Activated CD4-positive, alpha-beta memory T cell treated with anti-CD3 and anti-CD28 coated beads for 36 hours (primary cell): Measurements from ENCODE around the gene LRRC75B. TPM values are rescaled to one million over a fixed set of nuclear protein-coding genes. Genes with fewer than 3 reads are reported as not detected.
"Not testable (repeated sequence)": the region's sequence is repeated elsewhere in the genome, so short reads cannot be mapped to it uniquely, and the experiment has no call there.

Experiments used
- CTCF ChIA-PET: fragments of 350-600 bp; sonication (Branson Sonifier 250); formaldehyde crosslinking; loops from one replicate; lab custom pipeline; 2021; ENCODE audit warnings: antibody characterized with exemption, inconsistent platforms; lab: Charles Lee
- POLR2A ChIA-PET: fragments of 350-600 bp; sonication (Branson Sonifier 250); formaldehyde crosslinking; loops from one replicate; lab custom pipeline; 2021; ENCODE audit warnings: antibody characterized with exemption; lab: Charles Lee
- DNase-seq: peaks from one replicate; pipeline ENCODE4 v3.0.0-alpha.2; 2020
- H3K27ac Mint-ChIP-seq: one replicate; pipeline ENCODE4 v1.8.0; 2021; ENCODE audit warnings: mixed read lengths
- H3K27me3 Mint-ChIP-seq: one replicate; pipeline ENCODE4 v1.8.0; 2021; ENCODE audit warnings: mixed read lengths
- H3K36me3 Mint-ChIP-seq: one replicate; pipeline ENCODE4 v1.8.0; 2021; ENCODE audit warnings: mixed read lengths
- H3K4me1 Mint-ChIP-seq: one replicate; pipeline ENCODE4 v1.8.0; 2021; ENCODE audit warnings: low read depth, mixed read lengths
- H3K4me3 Mint-ChIP-seq: one replicate; pipeline ENCODE4 v1.8.0; 2021; ENCODE audit warnings: mild to moderate bottlenecking, mixed read lengths
- H3K9me3 Mint-ChIP-seq: one replicate; pipeline ENCODE4 v1.8.0; 2021; ENCODE audit warnings: mixed read lengths
- intact Hi-C: fragments of 100-400 bp; cut with micrococcal nuclease; formaldehyde crosslinking; loops from one replicate; pipeline ENCODE4 v1.15.1; 2023
- total RNA-seq, 2 experiments: library from RNA; stranded (reverse); gene quantifications; one replicate each; pipeline ENCODE4 v1.2.3, GENCODE V29; 2021

Gene LRRC75B
- total RNA-seq, 2 experiments from 2014 or later: 1.1 to 1.2 TPM

DNA sequence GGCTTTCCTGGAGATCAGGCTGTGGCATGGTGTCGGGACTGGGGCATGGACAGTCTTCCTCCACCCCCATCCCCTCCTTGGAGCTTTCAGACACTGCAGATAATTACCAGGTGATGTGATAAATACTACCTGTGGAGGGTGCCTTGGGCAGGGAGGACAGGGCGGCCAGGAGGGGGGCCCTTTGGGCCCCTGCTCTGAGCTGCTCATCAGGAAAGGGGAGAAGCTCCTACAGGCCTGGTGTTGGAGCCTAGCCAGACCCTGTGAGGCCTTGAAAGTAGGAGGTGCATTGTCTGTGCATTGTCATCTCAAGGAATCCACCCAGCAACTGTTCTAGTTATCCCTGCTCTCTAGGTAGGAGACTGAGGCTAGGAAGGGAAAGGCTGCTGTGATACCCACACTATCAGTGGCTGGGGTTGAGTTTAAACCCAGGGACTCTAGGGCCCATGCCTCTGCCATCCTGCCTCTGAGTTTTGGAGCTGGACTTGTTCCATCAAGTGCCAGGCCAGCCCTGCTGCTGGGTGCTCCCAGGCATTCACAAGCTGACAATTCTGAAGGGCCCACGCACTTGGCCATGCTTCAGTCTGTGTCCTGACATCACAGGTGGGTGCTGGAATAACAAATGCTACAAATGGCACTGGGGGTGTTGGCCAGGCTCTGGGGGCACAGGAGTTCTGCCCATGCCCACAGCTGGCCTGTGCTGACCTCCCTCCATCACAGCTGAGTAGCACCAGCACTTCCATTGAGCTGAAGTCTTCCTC is 7.3 kb upstream of the LRRC75B start:
- POLR2A ChIA-PET, H3K36me3 Mint-ChIP-seq, H3K4me3 Mint-ChIP-seq, H3K9me3 Mint-ChIP-seq, DNase-seq, CTCF ChIA-PET, H3K27ac Mint-ChIP-seq, H3K27me3 Mint-ChIP-seq: not testable (repeated sequence)
- intact Hi-C loops: loop anchor here (5.0 kb wide), 1 partner anchor 43 kb away; the partner anchor contains the start of genes GUCD1 and SNRPD3
- peaks cover 21% of the 10 kb centered on the region for H3K4me1 Mint-ChIP-seq

GRCh38 chr22:24599514-24599913 is 6.6 kb upstream of the LRRC75B start:
- peaks cover 21% of the 10 kb centered on the region for H3K4me1 Mint-ChIP-seq
- ChIA-PET POLR2A (no interaction called here), CTCF (no interaction called here)
- no peaks in the 10 kb centered on the region for H3K27me3 Mint-ChIP-seq
- intact Hi-C loops: loop anchor here (5.0 kb wide), 1 partner anchor 42 kb away; the partner anchor contains the start of genes GUCD1 and SNRPD3
- H3K4me3 Mint-ChIP-seq: no peak overlapping the region
- H3K36me3 Mint-ChIP-seq: no peaks in the 10 kb centered on the region
- H3K9me3 Mint-ChIP-seq: no peaks in the 10 kb centered on the region
- no peak for DNase-seq
- no peak overlapping the region for H3K27ac Mint-ChIP-seq

DNA sequence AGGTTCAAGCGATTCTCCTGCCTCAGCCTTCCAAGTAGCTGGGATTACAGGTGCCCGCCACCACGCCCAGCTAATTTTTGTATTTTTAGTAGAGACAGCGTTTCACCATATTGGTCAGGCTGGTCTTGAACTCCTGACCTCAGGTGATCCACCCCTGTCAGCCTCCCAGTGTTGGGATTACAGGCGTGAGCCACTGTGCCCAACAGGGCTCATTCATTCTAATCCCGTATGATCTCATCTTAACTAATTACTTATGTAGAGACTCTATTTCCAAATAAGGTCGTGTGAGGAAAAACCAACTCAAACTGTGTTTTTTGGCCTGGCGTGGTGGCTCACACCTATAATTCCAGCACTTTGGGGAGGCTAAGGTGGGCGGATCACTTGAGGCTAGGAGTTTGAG is 4.2 kb upstream of the LRRC75B start:
- DNase-seq, H3K9me3 Mint-ChIP-seq, H3K36me3 Mint-ChIP-seq, H3K27ac Mint-ChIP-seq, H3K27me3 Mint-ChIP-seq, POLR2A ChIA-PET, H3K4me1 Mint-ChIP-seq, CTCF ChIA-PET, H3K4me3 Mint-ChIP-seq: not testable (repeated sequence)
- intact Hi-C loops: loop anchor here (5.0 kb wide), 1 partner anchor 40 kb away; the partner anchor contains the start of genes GUCD1 and SNRPD3

DNA sequence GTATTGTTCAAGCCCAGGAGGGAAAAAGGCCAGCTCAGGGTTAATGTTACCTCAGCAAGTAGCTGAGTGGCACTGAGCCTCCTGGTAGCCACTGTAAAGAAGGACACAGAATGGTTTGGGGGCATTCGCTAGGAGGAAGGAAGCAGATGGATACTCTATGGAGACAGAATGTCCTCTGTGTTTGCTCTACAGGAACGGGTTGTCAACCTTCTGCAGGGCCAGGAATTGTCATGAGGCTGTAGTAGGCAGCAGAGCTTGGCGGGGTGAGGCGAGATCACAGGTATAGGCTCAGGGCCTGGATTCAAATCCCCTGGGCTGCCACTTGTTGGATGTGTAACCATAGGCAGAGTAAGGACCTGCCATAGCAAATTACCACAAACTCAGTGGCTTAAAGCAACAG is 3.0 kb upstream of the LRRC75B start:
- no peaks in the 10 kb centered on the region for H3K9me3 Mint-ChIP-seq
- no peak for DNase-seq
- peaks cover 6% of the 10 kb centered on the region for H3K27me3 Mint-ChIP-seq
- no peak overlapping the region for H3K4me3 Mint-ChIP-seq
- intact Hi-C loops: loop anchor here (5.0 kb wide), 1 partner anchor 39 kb away; the partner anchor contains the start of genes GUCD1 and SNRPD3
- H3K4me1 Mint-ChIP-seq: peaks cover 2% of the 10 kb centered on the region
- CTCF ChIA-PET: no interaction called here
- no peak overlapping the region for H3K27ac Mint-ChIP-seq
- no peaks in the 10 kb centered on the region for H3K36me3 Mint-ChIP-seq
- POLR2A ChIA-PET: interaction anchor here (0.6 kb wide), 1 partner anchor 21 kb away, joined by 3 read pairs; no protein-coding TSS in a partner anchor

- ChIA-PET CTCF (no interaction called here), POLR2A (interaction anchor here (0.6 kb wide), 1 partner anchor 21 kb away, joined by 3 read pairs; no protein-coding TSS in a partner anchor)
- H3K4me3 Mint-ChIP-seq: no peak overlapping the region
- H3K27me3 Mint-ChIP-seq: peaks cover 6% of the 10 kb centered on the region
- no peak for DNase-seq
- no peaks in the 10 kb centered on the region for H3K36me3 Mint-ChIP-seq
- H3K9me3 Mint-ChIP-seq: no peaks in the 10 kb centered on the region
- no peak overlapping the region for H3K27ac Mint-ChIP-seq
- intact Hi-C loops: loop anchor here (5.0 kb wide), 1 partner anchor 38 kb away; the partner anchor contains the start of genes GUCD1 and SNRPD3
- peaks cover 2% of the 10 kb centered on the region for H3K4me1 Mint-ChIP-seq
Measured at GRCh38 chr22:24595228-24595627, 2.4 kb upstream of the LRRC75B start.

DNA sequence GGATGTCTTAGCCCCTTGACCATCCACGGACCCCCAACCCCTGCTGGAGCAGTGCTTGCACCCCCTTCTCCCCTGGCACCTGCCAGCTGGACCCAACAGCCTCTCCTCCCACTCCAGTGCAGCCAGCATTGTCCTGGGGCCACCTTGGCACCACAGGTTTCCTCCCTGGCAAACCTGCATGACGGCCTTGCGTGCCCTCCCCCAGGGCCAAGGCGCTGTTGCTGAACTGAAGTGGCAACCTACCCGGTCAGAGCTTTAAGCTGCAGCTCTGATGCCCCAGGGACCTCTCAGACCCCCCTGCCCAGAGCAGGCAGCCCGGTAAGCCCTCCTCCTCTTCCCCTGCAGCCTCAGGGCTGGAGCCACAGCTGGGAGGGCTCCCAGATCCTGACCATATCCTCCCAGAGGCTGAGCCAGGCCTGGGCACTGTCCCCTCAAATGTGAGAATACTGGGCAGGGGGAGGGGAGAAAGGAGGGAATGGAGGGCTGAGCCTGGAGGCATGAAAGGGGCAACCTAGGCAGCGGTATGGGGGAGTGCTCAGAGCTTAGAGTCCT is 1.8 kb upstream of the LRRC75B start:
- Mint-ChIP-seq H3K9me3 (no peaks in the 10 kb centered on the region), H3K27me3 (peaks cover 6% of the 10 kb centered on the region), H3K36me3 (no peaks in the 10 kb centered on the region), H3K27ac (no peak overlapping the region), H3K4me1 (peaks cover 2% of the 10 kb centered on the region), H3K4me3 (no peak overlapping the region)
- intact Hi-C loops: loop anchor here (5.0 kb wide), 1 partner anchor 37 kb away; the partner anchor contains the start of genes GUCD1 and SNRPD3
- no peak for DNase-seq
- ChIA-PET CTCF (no interaction called here), POLR2A (no interaction called here)

DNA sequence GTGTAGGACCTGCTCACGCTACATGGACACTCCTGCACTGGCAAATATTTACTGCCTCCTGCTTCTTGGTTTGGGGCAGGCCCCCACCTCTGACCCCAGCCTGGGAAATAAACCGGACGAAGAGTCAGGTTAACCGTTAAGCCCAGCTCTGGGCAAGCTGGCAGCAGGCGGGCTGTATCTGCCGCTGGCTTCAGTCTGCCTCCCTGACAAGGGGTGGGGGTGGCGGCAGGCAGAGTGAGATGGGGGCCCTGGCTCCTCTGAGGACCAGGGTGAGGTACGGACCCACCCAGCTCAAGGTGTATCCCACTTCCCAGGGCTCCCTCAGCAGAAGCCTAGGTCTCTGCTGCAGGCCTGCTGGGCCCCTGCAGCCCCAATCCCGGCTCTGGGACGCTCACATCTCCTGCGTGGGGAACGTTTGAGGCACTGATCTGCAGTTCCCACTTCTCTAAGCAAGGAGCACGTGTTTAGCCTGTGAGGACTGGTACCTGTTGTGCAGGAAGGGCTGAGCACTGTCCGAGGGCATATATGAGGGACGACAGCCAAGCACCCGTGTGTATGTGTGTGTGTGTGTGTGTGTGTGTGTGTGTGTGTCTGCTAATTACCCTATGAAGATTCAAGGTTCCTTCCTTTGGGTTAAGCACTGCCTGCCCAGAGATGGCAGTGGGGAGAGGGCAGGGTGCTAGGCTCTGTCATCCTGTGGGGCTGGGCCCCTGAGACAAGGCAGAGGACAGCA is 1.1 kb upstream of the LRRC75B start:
- no peak overlapping the region for H3K4me3 Mint-ChIP-seq
- H3K4me1 Mint-ChIP-seq: peaks cover 2% of the 10 kb centered on the region
- H3K27me3 Mint-ChIP-seq: peaks cover 6% of the 10 kb centered on the region
- CTCF ChIA-PET: no interaction called here
- no peaks in the 10 kb centered on the region for H3K9me3 Mint-ChIP-seq
- no peak overlapping the region for H3K27ac Mint-ChIP-seq
- DNase-seq: no peak
- intact Hi-C loops: no loop called here
- H3K36me3 Mint-ChIP-seq: no peaks in the 10 kb centered on the region
- POLR2A ChIA-PET: no interaction called here

GRCh38 chr22:24593559-24593835 is 624 bp upstream of the LRRC75B start:
- H3K9me3 Mint-ChIP-seq, intact Hi-C loops, H3K4me1 Mint-ChIP-seq, H3K27ac Mint-ChIP-seq, H3K36me3 Mint-ChIP-seq, H3K27me3 Mint-ChIP-seq, POLR2A ChIA-PET, DNase-seq, CTCF ChIA-PET: not testable (repeated sequence)
- H3K4me3 Mint-ChIP-seq: peak overlapping the region; percentile 20

DNA sequence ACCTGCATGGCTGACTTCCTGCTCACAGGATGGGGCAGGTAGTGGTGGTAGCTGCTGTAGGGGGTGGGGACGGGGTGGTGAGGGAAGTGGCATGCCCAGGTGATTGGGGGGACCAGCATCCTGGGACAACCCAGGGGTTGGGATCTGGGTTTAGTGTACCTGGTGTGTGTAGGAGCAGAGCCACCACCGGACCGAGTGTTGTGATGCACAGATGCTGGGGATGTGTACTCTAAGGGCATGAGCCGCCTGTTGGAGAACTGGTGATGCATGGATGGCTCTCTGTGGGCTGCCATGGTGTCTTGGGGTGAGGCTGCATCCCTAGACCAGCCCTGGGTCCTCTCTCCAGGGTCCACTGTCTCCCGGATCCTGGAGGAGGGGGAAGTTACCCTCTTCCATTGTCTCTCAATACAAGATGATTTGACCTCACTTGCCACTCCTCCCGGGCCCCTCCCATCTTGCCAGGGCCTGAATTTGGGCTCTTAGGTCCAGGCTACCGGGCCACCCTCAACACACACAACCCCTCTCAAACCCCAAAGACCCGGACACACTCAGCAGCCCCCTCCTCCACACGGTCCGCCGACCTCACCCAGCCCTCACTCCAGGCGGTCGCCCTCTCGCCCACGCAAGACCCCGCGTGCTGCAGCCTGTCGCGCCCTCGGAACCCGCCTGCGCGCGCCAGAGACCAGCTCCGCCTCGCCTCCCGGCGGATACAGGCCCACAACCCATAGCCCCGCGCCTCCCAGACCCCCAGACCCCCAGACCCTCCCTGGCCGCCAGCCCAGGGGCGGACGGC is 619 bp downstream of the LRRC75B start:
- H3K36me3 Mint-ChIP-seq: no peaks in the 10 kb centered on the region
- H3K4me3 Mint-ChIP-seq: peak overlapping the region; percentile 73
- no peak for DNase-seq
- intact Hi-C loops: no loop called here
- ChIA-PET CTCF (interaction anchor here (1.0 kb wide), 1 partner anchor 361 kb away, joined by 3 read pairs; no protein-coding TSS in a partner anchor), POLR2A (no interaction called here)
- H3K27ac Mint-ChIP-seq: no peak overlapping the region
- no peaks in the 10 kb centered on the region for H3K9me3 Mint-ChIP-seq
- H3K4me1 Mint-ChIP-seq: peaks cover 2% of the 10 kb centered on the region
- H3K27me3 Mint-ChIP-seq: peaks cover 6% of the 10 kb centered on the region

GRCh38 chr22:24591286-24591830 is 1.5 kb downstream of the LRRC75B start:
- no peaks in the 10 kb centered on the region for H3K9me3 Mint-ChIP-seq
- CTCF ChIA-PET: interaction anchor here (1.0 kb wide), 1 partner anchor 360 kb away, joined by 3 read pairs; no protein-coding TSS in a partner anchor
- no peaks in the 10 kb centered on the region for H3K36me3 Mint-ChIP-seq
- POLR2A ChIA-PET: no interaction called here
- H3K4me3 Mint-ChIP-seq: no peak overlapping the region
- no peak overlapping the region for H3K27ac Mint-ChIP-seq
- peaks cover 2% of the 10 kb centered on the region for H3K4me1 Mint-ChIP-seq
- DNase-seq: no peak
- peaks cover 6% of the 10 kb centered on the region for H3K27me3 Mint-ChIP-seq
- intact Hi-C loops: no loop called here

GRCh38 chr22:24590596-24591173 is 2.2 kb downstream of the LRRC75B start:
- Mint-ChIP-seq H3K4me3 (no peak overlapping the region), H3K36me3 (no peaks in the 10 kb centered on the region), H3K4me1 (peaks cover 2% of the 10 kb centered on the region), H3K27ac (no peak overlapping the region), H3K9me3 (no peaks in the 10 kb centered on the region), H3K27me3 (peaks cover 6% of the 10 kb centered on the region)
- ChIA-PET CTCF (interaction anchor here (1.0 kb wide), 1 partner anchor 360 kb away, joined by 3 read pairs; no protein-coding TSS in a partner anchor), POLR2A (no interaction called here)
- DNase-seq: no peak
- intact Hi-C loops: no loop called here
